ENCODE data around the gene TCHP. TPM values are rescaled to one million over a fixed set of nuclear protein-coding genes. Genes with fewer than 3 reads are reported as not detected.

TCHP gene
- total RNA-seq, 2 experiments from 2014 or later = 13.3 to 29.8 TPM

Small RNA genes lying within 50 kb of the gene (small RNA-seq; reads per million reads assigned to genes)
- gene RN7SL441P = not detected

Other genes with a start within 250 kb of the TCHP start
- 0.33 and 0.98 TPM in 2 replicates for gene FAM222A, start 186.4 kb upstream of the TCHP start, total RNA-seq (2014; rRNA removed; shearing (Covaris generic))
- 1.8 and 2.4 TPM in 2 replicates for gene FAM222A, start 186.4 kb upstream of the TCHP start, total RNA-seq (2022)
- gene TRPV4, start 66.9 kb upstream of the TCHP start, total RNA-seq (2014; rRNA removed; shearing (Covaris generic)) = 2.1 TPM in 1 of 2 replicates, not detected in the other
- not detected in 2 replicates for gene TRPV4, start 66.9 kb upstream of the TCHP start, total RNA-seq (2022)
- 18.6 and 24.0 TPM in 2 replicates for gene GLTP, start 19.7 kb upstream of the TCHP start, total RNA-seq (2014; rRNA removed; shearing (Covaris generic))
- gene GLTP, start 19.7 kb upstream of the TCHP start, total RNA-seq (2022) = 27.1 and 27.3 TPM in 2 replicates
- gene GIT2, start 96.1 kb downstream of the TCHP start, total RNA-seq (2014; rRNA removed; shearing (Covaris generic)) = 57.1 and 60.6 TPM in 2 replicates
- 123 and 124 TPM in 2 replicates for gene GIT2, start 96.1 kb downstream of the TCHP start, total RNA-seq (2022)
- 135 and 140 TPM in 2 replicates for gene ANKRD13A, start 99.2 kb downstream of the TCHP start, total RNA-seq (2014; rRNA removed; shearing (Covaris generic))
- 208 and 216 TPM in 2 replicates for gene ANKRD13A, start 99.2 kb downstream of the TCHP start, total RNA-seq (2022)
- gene C12orf76, start 148.2 kb downstream of the TCHP start, total RNA-seq (2014; rRNA removed; shearing (Covaris generic)) = 17.0 and 24.4 TPM in 2 replicates
- 24.1 and 36.6 TPM in 2 replicates for gene C12orf76, start 148.2 kb downstream of the TCHP start, total RNA-seq (2022)
- gene IFT81, start 224.1 kb downstream of the TCHP start, total RNA-seq (2014; rRNA removed; shearing (Covaris generic)) = 5.6 and 7.2 TPM in 2 replicates
- gene IFT81, start 224.1 kb downstream of the TCHP start, total RNA-seq (2022) = 8.4 and 9.8 TPM in 2 replicates